ENCODE data around the gene PPP1R3E.

The PPP1R3E gene

GRCh38 chr14:23319746-23320583 is 17.3 kb upstream of the PPP1R3E start:
- peak overlapping the region; percentile 58 for H3K9ac ChIP-seq (ENCODE audit: low read length)
- peaks cover 14% of the 10 kb centered on the region for H3K36me3 ChIP-seq (ENCODE audit: control insufficient read depth, insufficient read depth, low read length)
- H3K4me3 ChIP-seq (ENCODE audit: low read length), result no peak overlapping the region
- H3K9me3 ChIP-seq (ENCODE audit: control insufficient read depth, low read length), result no peaks in the 10 kb centered on the region
- no peaks in the 10 kb centered on the region for H3K27me3 ChIP-seq (ENCODE audit: control insufficient read depth, insufficient read depth, low read length)
- H3K4me1 ChIP-seq (ENCODE audit: control insufficient read depth, insufficient read depth, low read length), result peaks cover 20% of the 10 kb centered on the region

GRCh38 chr14:23316300-23316699 is 13.6 kb upstream of the PPP1R3E start:
- no peak overlapping the region for H3K4me3 ChIP-seq (ENCODE audit: low read length)
- H3K4me1 ChIP-seq (ENCODE audit: control insufficient read depth, insufficient read depth, low read length), result peaks cover 9% of the 10 kb centered on the region
- H3K9ac ChIP-seq (ENCODE audit: low read length), result no peak overlapping the region
- no peaks in the 10 kb centered on the region for H3K9me3 ChIP-seq (ENCODE audit: control insufficient read depth, low read length)
- no peaks in the 10 kb centered on the region for H3K36me3 ChIP-seq (ENCODE audit: control insufficient read depth, insufficient read depth, low read length)
- H3K27me3 ChIP-seq (ENCODE audit: control insufficient read depth, insufficient read depth, low read length), result no peaks in the 10 kb centered on the region

GRCh38 chr14:23310546-23310945 is 7.9 kb upstream of the PPP1R3E start:
- Histone ChIP-seq H3K4me1 (ENCODE audit: control insufficient read depth, insufficient read depth, low read length) (peaks cover 37% of the 10 kb centered on the region), H3K9me3 (ENCODE audit: control insufficient read depth, low read length) (no peaks in the 10 kb centered on the region), H3K4me3 (ENCODE audit: low read length) (no peak overlapping the region), H3K36me3 (ENCODE audit: control insufficient read depth, insufficient read depth, low read length) (no peaks in the 10 kb centered on the region), H3K9ac (ENCODE audit: low read length) (no peak overlapping the region), H3K27me3 (ENCODE audit: control insufficient read depth, insufficient read depth, low read length) (no peaks in the 10 kb centered on the region)

- no peaks in the 10 kb centered on the region for H3K36me3 ChIP-seq (ENCODE audit: control insufficient read depth, insufficient read depth, low read length)
- H3K4me3 ChIP-seq (ENCODE audit: low read length), result no peak overlapping the region
- H3K9me3 ChIP-seq (ENCODE audit: control insufficient read depth, low read length), result no peaks in the 10 kb centered on the region
- H3K4me1 ChIP-seq (ENCODE audit: control insufficient read depth, insufficient read depth, low read length), result peaks cover 37% of the 10 kb centered on the region
- H3K9ac ChIP-seq (ENCODE audit: low read length), result peak overlapping the region; percentile 45
- no peaks in the 10 kb centered on the region for H3K27me3 ChIP-seq (ENCODE audit: control insufficient read depth, insufficient read depth, low read length)
These were observed 6.2 kb upstream of the PPP1R3E start for GRCh38 chr14:23308721-23309445.

- Histone ChIP-seq H3K9me3 (ENCODE audit: control insufficient read depth, low read length) (no peaks in the 10 kb centered on the region), H3K36me3 (ENCODE audit: control insufficient read depth, insufficient read depth, low read length) (no peaks in the 10 kb centered on the region), H3K27me3 (ENCODE audit: control insufficient read depth, insufficient read depth, low read length) (no peaks in the 10 kb centered on the region), H3K4me3 (ENCODE audit: low read length) (peak overlapping the region; percentile 94), H3K9ac (ENCODE audit: low read length) (peak overlapping the region; percentile 97), H3K4me1 (ENCODE audit: control insufficient read depth, insufficient read depth, low read length) (peaks cover 37% of the 10 kb centered on the region)
These were observed 5.3 kb upstream of the PPP1R3E start for GRCh38 chr14:23307687-23308644.

- peak overlapping the region; percentile 94 for H3K4me3 ChIP-seq (ENCODE audit: low read length)
- H3K4me1 ChIP-seq (ENCODE audit: control insufficient read depth, insufficient read depth, low read length), result peaks cover 37% of the 10 kb centered on the region
- peak overlapping the region; percentile 97 for H3K9ac ChIP-seq (ENCODE audit: low read length)
- no peaks in the 10 kb centered on the region for H3K9me3 ChIP-seq (ENCODE audit: control insufficient read depth, low read length)
- no peaks in the 10 kb centered on the region for H3K27me3 ChIP-seq (ENCODE audit: control insufficient read depth, insufficient read depth, low read length)
- H3K36me3 ChIP-seq (ENCODE audit: control insufficient read depth, insufficient read depth, low read length), result no peaks in the 10 kb centered on the region
These were observed 4.5 kb upstream of the PPP1R3E start for GRCh38 chr14:23307146-23307530.

GRCh38 chr14:23306412-23307145 is 3.9 kb upstream of the PPP1R3E start, which contains the start of gene BCL2L2:
Gene BCL2L2 (plus strand): TSS chr14:23306833. CDS start chr14:23307768, 935 bp downstream.
- Histone ChIP-seq H3K4me3 (ENCODE audit: low read length) (peak within 1 kb of the TSS; percentile 94), H3K36me3 (ENCODE audit: control insufficient read depth, insufficient read depth, low read length) (no peaks in the 10 kb centered on the region), H3K27me3 (ENCODE audit: control insufficient read depth, insufficient read depth, low read length) (no peaks in the 10 kb centered on the region), H3K4me1 (ENCODE audit: control insufficient read depth, insufficient read depth, low read length) (peaks cover 37% of the 10 kb centered on the region), H3K9me3 (ENCODE audit: control insufficient read depth, low read length) (no peaks in the 10 kb centered on the region), H3K9ac (ENCODE audit: low read length) (peak within 1 kb of the TSS; percentile 97)

GRCh38 chr14:23301969-23302289 is 730 bp downstream of the PPP1R3E start:
- peak overlapping the region; percentile 42 for H3K4me3 ChIP-seq (ENCODE audit: low read length)
- H3K27me3 ChIP-seq (ENCODE audit: control insufficient read depth, insufficient read depth, low read length), result no peaks in the 10 kb centered on the region
- peaks cover 30% of the 10 kb centered on the region for H3K4me1 ChIP-seq (ENCODE audit: control insufficient read depth, insufficient read depth, low read length)

GRCh38 chr14:23301288-23301968 is 1.2 kb downstream of the PPP1R3E start:
- no peak overlapping the region for H3K4me3 ChIP-seq (ENCODE audit: low read length)
- peak overlapping the region; percentile 88 for H3K9ac ChIP-seq (ENCODE audit: low read length)
- H3K36me3 ChIP-seq (ENCODE audit: control insufficient read depth, insufficient read depth, low read length), result no peaks in the 10 kb centered on the region
- peaks cover 29% of the 10 kb centered on the region for H3K4me1 ChIP-seq (ENCODE audit: control insufficient read depth, insufficient read depth, low read length)
- no peaks in the 10 kb centered on the region for H3K9me3 ChIP-seq (ENCODE audit: control insufficient read depth, low read length)
- no peaks in the 10 kb centered on the region for H3K27me3 ChIP-seq (ENCODE audit: control insufficient read depth, insufficient read depth, low read length)

More at GRCh38 chr14:23301969-23302289, 730 bp downstream of the PPP1R3E start:
- Histone ChIP-seq H3K9me3 (ENCODE audit: control insufficient read depth, low read length) (no peaks in the 10 kb centered on the region), H3K36me3 (ENCODE audit: control insufficient read depth, insufficient read depth, low read length) (no peaks in the 10 kb centered on the region), H3K9ac (ENCODE audit: low read length) (peak overlapping the region; percentile 83)

- peak overlapping the region; percentile 88 for H3K9ac ChIP-seq (ENCODE audit: low read length)
- H3K27me3 ChIP-seq (ENCODE audit: control insufficient read depth, insufficient read depth, low read length), result no peaks in the 10 kb centered on the region
- H3K9me3 ChIP-seq (ENCODE audit: control insufficient read depth, low read length), result no peaks in the 10 kb centered on the region
- peaks cover 23% of the 10 kb centered on the region for H3K4me1 ChIP-seq (ENCODE audit: control insufficient read depth, insufficient read depth, low read length)
- no peaks in the 10 kb centered on the region for H3K36me3 ChIP-seq (ENCODE audit: control insufficient read depth, insufficient read depth, low read length)
- peak overlapping the region; percentile 61 for H3K4me3 ChIP-seq (ENCODE audit: low read length)
These were observed 1.9 kb downstream of the PPP1R3E start for GRCh38 chr14:23300687-23301223.

Measured in mucosa of stomach (tissue), 1 donor.